Left lung (tissue), 10 donors: ENCODE results near the gene MSANTD7. TPM values are rescaled to one million over a fixed set of nuclear protein-coding genes. Genes with fewer than 3 reads are reported as not detected.
"Not testable (repeated sequence)": the region's sequence is repeated elsewhere in the genome, so short reads cannot be mapped to it uniquely, and the experiment has no call there.

Source experiments
- ATAC-seq: fragments of 200-7000 bp; cut with Tn5 transposase; one replicate; pipeline ENCODE4 v1.9.1; 2020; ENCODE audit warnings: moderate library complexity
- DNase-seq, 4 donors: peaks; one replicate each; pipeline ENCODE4 v3.0.0-alpha.2; 2013 to 2020
- H3K27ac ChIP-seq, 2 donors: fragments of 200-600 bp; sonication (generic) in 1 of 2; one replicate each; pipeline versions ENCODE4 v1.5.0 to v1.8.0; 2020 to 2021
- H3K27me3 ChIP-seq, 2 donors: fragments of 200-600 bp; sonication (generic) in 1 of 2; one replicate each; pipeline versions ENCODE4 v1.5.0 to v1.8.0; 2020 to 2021
- H3K36me3 ChIP-seq, 2 donors: fragments of 200-600 bp; sonication (generic) in 1 of 2; one replicate each; pipeline versions ENCODE4 v1.5.0 to v1.8.0; 2020 to 2021
- H3K4me1 ChIP-seq, 2 donors: fragments of 200-600 bp; one replicate each; pipeline ENCODE4 v1.8.0; 2021
- H3K4me3 ChIP-seq, 2 donors: fragments of 200-600 bp; sonication (generic) in 1 of 2; one replicate each; pipeline versions ENCODE4 v1.5.0 to v1.8.0; 2020 to 2021; ENCODE audit warnings: mild to moderate bottlenecking in 1 of 2
- H3K9me3 ChIP-seq, 2 donors: fragments of 200-600 bp; sonication (generic) in 1 of 2; one replicate each; pipeline versions ENCODE4 v1.5.0 to v1.8.0; 2020 to 2021
- intact Hi-C, 2 donors: fragments of 100-400 bp; cut with DNase I; formaldehyde crosslinking; loops; one replicate each; pipeline versions ENCODE4 v1.11.2 to v1.14.2; 2022
- polyA plus RNA-seq, 6 donors: library from polyadenylated mRNA; unstranded; fragments of 120-200 nt; gene quantifications; one replicate each; pipeline ENCODE4 v1.2.1, GENCODE V29; 2013; ENCODE audit not compliant: insufficient read length in 6 of 6
- total RNA-seq, 2 donors: library from RNA; stranded (reverse); fragmentation: NEBNext Ultra II Directional; extraction: Animal tissue kit (Norgen Biotek cat#: 25700); gene quantifications; one replicate each; pipeline ENCODE4 v1.2.1, GENCODE V29; 2021
- TF ChIP-seq, protein P1 (sequence below), 2 donors: fragments of 200-600 bp; sonication (generic) in 1 of 2; IDR thresholded peaks; one replicate each; pipeline versions ENCODE4 v1.5.0 to v1.8.0; 2021; ENCODE audit warnings: antibody characterized with exemption in 2 of 2
- donor health status: DM: no; HTN: yes; CAD: no.
- donor health status: DM: no; HTN: no; CAD: no.

MSANTD7 gene
- total and polyA plus RNA-seq, 8 donors: 8.5 to 18.1 (median 15.9) TPM

GRCh38 chr10:14803827-14804226, 34.3 kb upstream of the MSANTD7 start:
- no peaks in the 10 kb centered on the region for H3K36me3 ChIP-seq
- H3K27ac ChIP-seq: no peak overlapping the region
- no peaks in the 10 kb centered on the region for H3K27me3 ChIP-seq
- intact Hi-C loops: no loop called here
- no peak overlapping the region for H3K4me3 ChIP-seq
- DNase-seq (no peak), ATAC-seq (no peak)
- no peaks in the 10 kb centered on the region for H3K4me1 ChIP-seq
- no peaks in the 10 kb centered on the region for H3K9me3 ChIP-seq
- TF ChIP-seq, protein P1, sequence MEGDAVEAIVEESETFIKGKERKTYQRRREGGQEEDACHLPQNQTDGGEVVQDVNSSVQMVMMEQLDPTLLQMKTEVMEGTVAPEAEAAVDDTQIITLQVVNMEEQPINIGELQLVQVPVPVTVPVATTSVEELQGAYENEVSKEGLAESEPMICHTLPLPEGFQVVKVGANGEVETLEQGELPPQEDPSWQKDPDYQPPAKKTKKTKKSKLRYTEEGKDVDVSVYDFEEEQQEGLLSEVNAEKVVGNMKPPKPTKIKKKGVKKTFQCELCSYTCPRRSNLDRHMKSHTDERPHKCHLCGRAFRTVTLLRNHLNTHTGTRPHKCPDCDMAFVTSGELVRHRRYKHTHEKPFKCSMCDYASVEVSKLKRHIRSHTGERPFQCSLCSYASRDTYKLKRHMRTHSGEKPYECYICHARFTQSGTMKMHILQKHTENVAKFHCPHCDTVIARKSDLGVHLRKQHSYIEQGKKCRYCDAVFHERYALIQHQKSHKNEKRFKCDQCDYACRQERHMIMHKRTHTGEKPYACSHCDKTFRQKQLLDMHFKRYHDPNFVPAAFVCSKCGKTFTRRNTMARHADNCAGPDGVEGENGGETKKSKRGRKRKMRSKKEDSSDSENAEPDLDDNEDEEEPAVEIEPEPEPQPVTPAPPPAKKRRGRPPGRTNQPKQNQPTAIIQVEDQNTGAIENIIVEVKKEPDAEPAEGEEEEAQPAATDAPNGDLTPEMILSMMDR (IDR thresholded peaks at IDR 0.05): no peak

- H3K27ac ChIP-seq: no peak overlapping the region
- H3K4me1 ChIP-seq: no peaks in the 10 kb centered on the region
- intact Hi-C loops: no loop called here
- no peak overlapping the region for H3K4me3 ChIP-seq
- H3K27me3 ChIP-seq: no peaks in the 10 kb centered on the region
- no peak for DNase-seq
- TF ChIP-seq, protein P1 (IDR thresholded peaks at IDR 0.05): no peak
- ATAC-seq: no peak
- no peaks in the 10 kb centered on the region for H3K9me3 ChIP-seq
- H3K36me3 ChIP-seq: no peaks in the 10 kb centered on the region
Measured at GRCh38 chr10:14806318-14806717, 31.8 kb upstream of the MSANTD7 start.

- intact Hi-C loops: no loop called here
- ATAC-seq: no peak
Measured at GRCh38 chr10:14810969-14811953, 26.8 kb upstream of the MSANTD7 start.

GRCh38 chr10:14812271-14812670, 25.8 kb upstream of the MSANTD7 start:
- Histone ChIP-seq H3K9me3 (no peaks in the 10 kb centered on the region), H3K4me1 (no peaks in the 10 kb centered on the region), H3K27me3 (no peaks in the 10 kb centered on the region), H3K27ac (no peak overlapping the region), H3K36me3 (no peaks in the 10 kb centered on the region), H3K4me3 (no peak overlapping the region)
- ATAC-seq: no peak
- intact Hi-C loops: no loop called here
- TF ChIP-seq, protein P1 (IDR thresholded peaks at IDR 0.05): no peak
- no peak for DNase-seq

More at GRCh38 chr10:14810969-14811953, 26.8 kb upstream of the MSANTD7 start:
- Histone ChIP-seq H3K4me1 (no peaks in the 10 kb centered on the region), H3K9me3 (no peaks in the 10 kb centered on the region), H3K27ac (no peak overlapping the region), H3K27me3 (no peaks in the 10 kb centered on the region), H3K4me3 (no peak overlapping the region), H3K36me3 (no peaks in the 10 kb centered on the region)
- DNase-seq: no peak
- TF ChIP-seq, protein P1 (IDR thresholded peaks at IDR 0.05): no peak

DNA sequence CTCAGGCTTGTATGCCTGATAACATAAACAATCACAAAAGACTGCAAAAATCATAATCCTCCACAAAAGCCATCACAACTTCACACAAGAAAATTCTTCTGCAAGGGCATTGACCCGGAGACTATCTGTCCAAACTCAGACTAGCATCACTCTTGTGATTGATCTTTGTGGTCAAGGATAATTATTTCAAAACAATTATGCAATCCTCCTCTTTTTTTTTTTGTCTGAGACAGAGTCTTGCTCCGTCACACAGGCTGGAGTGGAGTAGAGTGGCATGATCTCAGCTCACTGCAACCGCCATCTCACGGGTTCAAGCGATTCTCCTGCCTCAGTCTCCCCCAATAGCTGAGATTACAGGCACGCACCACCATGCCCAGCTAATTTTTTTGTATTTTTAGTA, 22.4 kb upstream of the MSANTD7 start:
- intact Hi-C loops: no loop called here
- TF ChIP-seq, protein P1 (IDR thresholded peaks at IDR 0.05): no peak
- no peaks in the 10 kb centered on the region for H3K27me3 ChIP-seq

GRCh38 chr10:14816717-14817116, 21.4 kb upstream of the MSANTD7 start:
- H3K27me3 ChIP-seq, H3K4me1 ChIP-seq, H3K4me3 ChIP-seq, H3K27ac ChIP-seq, H3K36me3 ChIP-seq, intact Hi-C loops, H3K9me3 ChIP-seq, ATAC-seq, DNase-seq: not testable (repeated sequence)

More for the DNA sequence above, 22.4 kb upstream of the MSANTD7 start:
- DNase-seq (no peak), ATAC-seq (no peak)
- Histone ChIP-seq H3K4me3 (no peak overlapping the region), H3K9me3 (no peaks in the 10 kb centered on the region), H3K4me1 (peaks cover 0 to 5% of the 10 kb centered on the region in 2 donors), H3K36me3 (no peaks in the 10 kb centered on the region), H3K27ac (no peak overlapping the region)
